ENCODE measurements around the gene CFAP74. TPM values are rescaled to one million over a fixed set of nuclear protein-coding genes. Genes with fewer than 3 reads are reported as not detected.

Gene CFAP74
- total and polyA plus RNA-seq, 2 experiments from 2014 or later: not detected

GRCh38 chr1:2032737-2033136 is 29.2 kb upstream of the CFAP74 start:
- Histone ChIP-seq H3K9me2 (replicated peaks; ENCODE audit: insufficient read depth) (no peaks in the 10 kb centered on the region), H3K4me1 (ENCODE audit: insufficient read depth) (no peaks in the 10 kb centered on the region), H3K36me3 (replicated peaks; ENCODE audit: insufficient read depth, low read depth) (no peaks in the 10 kb centered on the region), H3K4me3 (no peak overlapping the region), H4K20me1 (ENCODE audit: insufficient read depth, poor library complexity, severe bottlenecking) (no peaks in the 10 kb centered on the region), H3K9me3 (ENCODE audit: low read depth) (no peaks in the 10 kb centered on the region), H3K79me2 (no peaks in the 10 kb centered on the region), H3K27ac (no peak overlapping the region), H2AFZ (no peak overlapping the region), H3K4me2 (no peak overlapping the region), H3K27me3 (no peaks in the 10 kb centered on the region)
- WGBS (ENCODE audit: low lambda C conversion rate, missing lambda C conversion rate): 81% methylated on average over 14 of the region's 14 CpGs
- TF ChIP-seq CTCF (IDR thresholded peaks at IDR 0.05; ENCODE audit: poor library complexity): no peak
- TF ChIP-seq EZH2 (IDR thresholded peaks at IDR 0.05; ENCODE audit: borderline replicate concordance): no peak
- TF ChIP-seq EZH2phosphoT487 (IDR thresholded peaks at IDR 0.05; ENCODE audit: low read depth, severe bottlenecking, unreplicated experiment): no peak
- no peak for DNase-seq (ENCODE audit: low spot score)

GRCh38 chr1:2031546-2032540 is 28.3 kb upstream of the CFAP74 start:
- H3K27ac ChIP-seq: no peak overlapping the region
- 83% methylated on average over 31 of the region's 33 CpGs for WGBS (ENCODE audit: low lambda C conversion rate, missing lambda C conversion rate)

GRCh38 chr1:2030076-2030871 is 26.7 kb upstream of the CFAP74 start:
- WGBS (ENCODE audit: low lambda C conversion rate, missing lambda C conversion rate): 89% methylated on average over 35 of the region's 42 CpGs

More at GRCh38 chr1:2031546-2032540, 28.3 kb upstream of the CFAP74 start:
- Histone ChIP-seq H3K36me3 (replicated peaks; ENCODE audit: insufficient read depth, low read depth) (no peaks in the 10 kb centered on the region), H3K4me1 (ENCODE audit: insufficient read depth) (no peaks in the 10 kb centered on the region), H3K4me3 (no peak overlapping the region), H3K79me2 (no peaks in the 10 kb centered on the region), H4K20me1 (ENCODE audit: insufficient read depth, poor library complexity, severe bottlenecking) (no peaks in the 10 kb centered on the region), H3K9me2 (replicated peaks; ENCODE audit: insufficient read depth) (no peaks in the 10 kb centered on the region), H3K4me2 (no peak overlapping the region), H3K9me3 (ENCODE audit: low read depth) (no peaks in the 10 kb centered on the region), H2AFZ (no peak overlapping the region), H3K27me3 (no peaks in the 10 kb centered on the region)
- no peak for TF ChIP-seq EZH2phosphoT487 (IDR thresholded peaks at IDR 0.05; ENCODE audit: low read depth, severe bottlenecking, unreplicated experiment)
- no peak for TF ChIP-seq EZH2 (IDR thresholded peaks at IDR 0.05; ENCODE audit: borderline replicate concordance)
- no peak for TF ChIP-seq CTCF (IDR thresholded peaks at IDR 0.05; ENCODE audit: poor library complexity)
- no peak for DNase-seq (ENCODE audit: low spot score)

More at GRCh38 chr1:2030076-2030871, 26.7 kb upstream of the CFAP74 start:
- H3K4me2 ChIP-seq: no peak overlapping the region
- H2AFZ ChIP-seq: no peak overlapping the region
- no peak for DNase-seq (ENCODE audit: low spot score)
- H3K9me2 ChIP-seq (replicated peaks; ENCODE audit: insufficient read depth): no peaks in the 10 kb centered on the region
- H3K9me3 ChIP-seq (ENCODE audit: low read depth): no peaks in the 10 kb centered on the region
- no peak for TF ChIP-seq EZH2phosphoT487 (IDR thresholded peaks at IDR 0.05; ENCODE audit: low read depth, severe bottlenecking, unreplicated experiment)
- no peak for TF ChIP-seq CTCF (IDR thresholded peaks at IDR 0.05; ENCODE audit: poor library complexity)
- TF ChIP-seq EZH2 (IDR thresholded peaks at IDR 0.05; ENCODE audit: borderline replicate concordance): no peak
- H3K79me2 ChIP-seq: no peaks in the 10 kb centered on the region
- H4K20me1 ChIP-seq (ENCODE audit: insufficient read depth, poor library complexity, severe bottlenecking): no peaks in the 10 kb centered on the region
- no peak overlapping the region for H3K4me3 ChIP-seq
- H3K27ac ChIP-seq: no peak overlapping the region
- H3K4me1 ChIP-seq (ENCODE audit: insufficient read depth): no peaks in the 10 kb centered on the region
- H3K36me3 ChIP-seq (replicated peaks; ENCODE audit: insufficient read depth, low read depth): no peaks in the 10 kb centered on the region
- H3K27me3 ChIP-seq: no peaks in the 10 kb centered on the region
